ENCODE measurements around the gene NXN.
A peak's percentile ranks its signal among the peaks of the same experiment; 100 is the strongest.
"Not testable (repeated sequence)": the region's sequence is repeated elsewhere in the genome, so short reads cannot be mapped to it uniquely, and the experiment has no call there.

NXN gene

GRCh38 chr17:814371-814770, 165.2 kb downstream of the NXN start:
- DNase-seq: no peak

GRCh38 chr17:812638-813204, 166.9 kb downstream of the NXN start:
- DNase-seq: no peak

- no peak for DNase-seq
These were observed 168.4 kb downstream of the NXN start for GRCh38 chr17:811051-811784.

GRCh38 chr17:807523-808294, 171.9 kb downstream of the NXN start:
- no peak for DNase-seq

GRCh38 chr17:806781-807522, 172.6 kb downstream of the NXN start:
- no peak for DNase-seq

GRCh38 chr17:806346-806745, 173.2 kb downstream of the NXN start:
- DNase-seq: no peak

GRCh38 chr17:805886-806285, 173.7 kb downstream of the NXN start:
- DNase-seq: not testable (repeated sequence)

GRCh38 chr17:804541-805435, 174.8 kb downstream of the NXN start:
- DNase-seq: no peak

GRCh38 chr17:802901-803881, 176.4 kb downstream of the NXN start:
- no peak for DNase-seq

- no peak for DNase-seq
These were observed 177.1 kb downstream of the NXN start for GRCh38 chr17:802481-802880.

- DNase-seq: no peak
These were observed 177.9 kb downstream of the NXN start for GRCh38 chr17:801660-802059.

- DNase-seq: no peak
These were observed 178.9 kb downstream of the NXN start for GRCh38 chr17:800446-801242.

- no peak for DNase-seq
These were observed 180.3 kb downstream of the NXN start for GRCh38 chr17:799261-799660.

- no peak for DNase-seq
These were observed 181.3 kb downstream of the NXN start for GRCh38 chr17:798246-798645.

- no peak for DNase-seq
These were observed 182.2 kb downstream of the NXN start for GRCh38 chr17:797236-797840.

- no peak for DNase-seq
These were observed 183.0 kb downstream of the NXN start for GRCh38 chr17:796609-797008.

- DNase-seq: no peak
These were observed 183.9 kb downstream of the NXN start for GRCh38 chr17:795721-796120.

- DNase-seq: no peak
These were observed 184.3 kb downstream of the NXN start for GRCh38 chr17:795276-795675.

- peak; percentile 60 for DNase-seq
These were observed 184.7 kb downstream of the NXN start for GRCh38 chr17:794876-795275.

- DNase-seq: no peak
These were observed 187.3 kb downstream of the NXN start for GRCh38 chr17:792277-792676.
